MCF 10A (cell line): Measurements from ENCODE around the gene FGB. TPM values are rescaled to one million over a fixed set of nuclear protein-coding genes. Genes with fewer than 3 reads are reported as not detected.
A peak's percentile ranks its signal among the peaks of the same experiment; 100 is the strongest.

Source experiments
- BruUV-seq: library from RNA; stranded (reverse); fragments of 400-500 nt; replicated peaks from 2 replicates; lab custom pipeline; 2021; lab: Mats Ljungman, UMichigan
- CTCF ChIA-PET: fragments of 300-600 bp; sonication (Branson Sonifier 250); formaldehyde crosslinking; extraction: SDS; loops from one replicate; lab custom pipeline; 2021; ENCODE audit warnings: antibody characterized with exemption, inconsistent platforms; lab: Yijun Ruan, JAX
- POLR2A ChIA-PET: fragments of 300-600, 350-650 bp; sonication (Branson Sonifier 250); formaldehyde crosslinking; extraction: SDS; loops from one replicate; lab custom pipeline; 2020; ENCODE audit warnings: antibody characterized with exemption, inconsistent platforms; lab: Yijun Ruan, JAX
- DNase-seq: peaks from one replicate; pipeline ENCODE4 v3.0.0-alpha.2; 2018; ENCODE audit not compliant: unreplicated experiment
- H3K27ac Mint-ChIP-seq: one replicate; pipeline ENCODE4 v1.8.0; 2022; ENCODE audit warnings: mild to moderate bottlenecking, low read depth, mixed read lengths; ENCODE audit not compliant: unreplicated experiment
- H3K27me3 Mint-ChIP-seq: one replicate; pipeline ENCODE4 v1.8.0; 2022; ENCODE audit warnings: mixed read lengths; ENCODE audit not compliant: insufficient read depth, unreplicated experiment
- H3K36me3 Mint-ChIP-seq: one replicate; pipeline ENCODE4 v1.8.0; 2022; ENCODE audit warnings: mild to moderate bottlenecking, moderate library complexity, mixed read lengths; ENCODE audit not compliant: insufficient read depth, unreplicated experiment
- H3K4me1 Mint-ChIP-seq: one replicate; pipeline ENCODE4 v1.8.0; 2022; ENCODE audit warnings: mixed read lengths; ENCODE audit not compliant: insufficient read depth, unreplicated experiment
- H3K4me3 Mint-ChIP-seq: one replicate; pipeline ENCODE4 v1.8.0; 2022; ENCODE audit warnings: mild to moderate bottlenecking, moderate library complexity, mixed read lengths; ENCODE audit not compliant: unreplicated experiment
- H3K9me3 Mint-ChIP-seq: one replicate; pipeline ENCODE4 v1.8.0; 2022; ENCODE audit warnings: mixed read lengths; ENCODE audit not compliant: unreplicated experiment
- intact Hi-C: fragments of 100-400 bp; cut with micrococcal nuclease; formaldehyde crosslinking; loops from 2 replicates; pipeline ENCODE4 v1.14.1; 2022
- total RNA-seq: library from RNA; stranded (reverse); gene quantifications from 2 replicates; pipeline ENCODE4 v1.2.3, GENCODE V29; 2022
- TF ChIP-seq, protein P1 (sequence below): fragments of 200-600 bp; IDR thresholded peaks from one replicate; pipeline ENCODE4 v1.8.0; 2022; ENCODE audit warnings: antibody characterized with exemption, mild to moderate bottlenecking; ENCODE audit not compliant: unreplicated experiment

FGB gene
- total RNA-seq, 1 experiment from 2014 or later: not detected

DNA sequence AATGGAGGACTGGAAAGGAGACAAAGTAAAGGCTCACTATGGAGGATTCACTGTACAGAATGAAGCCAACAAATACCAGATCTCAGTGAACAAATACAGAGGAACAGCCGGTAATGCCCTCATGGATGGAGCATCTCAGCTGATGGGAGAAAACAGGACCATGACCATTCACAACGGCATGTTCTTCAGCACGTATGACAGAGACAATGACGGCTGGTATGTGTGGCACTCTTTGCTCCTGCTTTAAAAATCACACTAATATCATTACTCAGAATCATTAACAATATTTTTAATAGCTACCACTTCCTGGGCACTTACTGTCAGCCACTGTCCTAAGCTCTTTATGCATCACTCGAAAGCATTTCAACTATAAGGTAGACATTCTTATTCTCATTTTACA lies 6.8 kb downstream of the FGB start:
- Mint-ChIP-seq H3K27ac (peak overlapping the region; percentile 39), H3K4me3 (no peak overlapping the region), H3K9me3 (no peaks in the 10 kb centered on the region), H3K36me3 (no peaks in the 10 kb centered on the region), H3K27me3 (no peaks in the 10 kb centered on the region), H3K4me1 (peaks cover 6% of the 10 kb centered on the region)
- TF ChIP-seq, protein P1, sequence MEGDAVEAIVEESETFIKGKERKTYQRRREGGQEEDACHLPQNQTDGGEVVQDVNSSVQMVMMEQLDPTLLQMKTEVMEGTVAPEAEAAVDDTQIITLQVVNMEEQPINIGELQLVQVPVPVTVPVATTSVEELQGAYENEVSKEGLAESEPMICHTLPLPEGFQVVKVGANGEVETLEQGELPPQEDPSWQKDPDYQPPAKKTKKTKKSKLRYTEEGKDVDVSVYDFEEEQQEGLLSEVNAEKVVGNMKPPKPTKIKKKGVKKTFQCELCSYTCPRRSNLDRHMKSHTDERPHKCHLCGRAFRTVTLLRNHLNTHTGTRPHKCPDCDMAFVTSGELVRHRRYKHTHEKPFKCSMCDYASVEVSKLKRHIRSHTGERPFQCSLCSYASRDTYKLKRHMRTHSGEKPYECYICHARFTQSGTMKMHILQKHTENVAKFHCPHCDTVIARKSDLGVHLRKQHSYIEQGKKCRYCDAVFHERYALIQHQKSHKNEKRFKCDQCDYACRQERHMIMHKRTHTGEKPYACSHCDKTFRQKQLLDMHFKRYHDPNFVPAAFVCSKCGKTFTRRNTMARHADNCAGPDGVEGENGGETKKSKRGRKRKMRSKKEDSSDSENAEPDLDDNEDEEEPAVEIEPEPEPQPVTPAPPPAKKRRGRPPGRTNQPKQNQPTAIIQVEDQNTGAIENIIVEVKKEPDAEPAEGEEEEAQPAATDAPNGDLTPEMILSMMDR: no peak
- DNase-seq: no peak
- POLR2A ChIA-PET: interaction anchor here (0.8 to 2.2 kb wide), 3 partner anchors 9 to 40 kb away, joined by 3 to 8 read pairs (median 4); partner anchors contain the start of gene PLRG1
- intact Hi-C loops: loop anchor here (5.0 kb wide), 1 partner anchor 33 kb away; no protein-coding TSS in a partner anchor
- BruUV-seq: no TSS peak
- CTCF ChIA-PET: interaction anchor here (0.6 to 6.7 kb wide), 5 partner anchors 10 to 79 kb away, joined by 3 to 59 read pairs (median 26); no protein-coding TSS in a partner anchor

DNA sequence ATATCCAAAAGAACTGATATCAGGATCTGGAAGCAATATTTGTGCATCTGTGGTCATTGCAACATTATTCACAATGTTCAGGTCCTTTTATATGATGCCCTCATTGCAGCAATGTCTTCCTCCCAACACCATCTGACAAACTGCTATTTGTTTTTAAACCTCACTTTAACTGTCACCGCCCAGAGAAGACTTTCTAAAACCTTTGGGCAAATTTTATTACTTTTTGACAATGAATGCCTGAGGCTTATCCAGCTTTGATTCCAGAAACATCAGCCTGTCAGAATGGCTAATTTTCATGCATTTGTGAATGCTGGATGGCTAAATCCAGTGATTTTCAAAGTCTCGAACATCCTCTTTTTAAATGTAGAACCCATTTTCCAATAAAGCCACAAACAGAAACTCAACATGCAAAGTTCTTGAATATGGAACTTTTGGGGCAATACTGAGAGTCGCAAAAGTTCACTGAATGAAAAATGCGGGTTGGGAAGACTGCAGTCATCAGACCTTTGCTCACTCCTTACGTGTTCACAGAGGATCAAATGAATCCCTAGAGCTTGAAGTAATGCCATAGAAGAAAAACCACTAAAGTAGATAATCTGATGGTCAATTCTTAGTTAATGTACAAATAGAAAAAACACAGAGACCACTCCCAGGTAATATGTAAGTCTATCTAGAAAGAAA lies 10.5 kb downstream of the FGB start:
- intact Hi-C loops: no loop called here
- Mint-ChIP-seq H3K9me3 (no peaks in the 10 kb centered on the region), H3K4me3 (no peak overlapping the region), H3K27ac (no peak overlapping the region), H3K27me3 (no peaks in the 10 kb centered on the region), H3K4me1 (peaks cover 6% of the 10 kb centered on the region), H3K36me3 (no peaks in the 10 kb centered on the region)
- ChIA-PET CTCF (interaction anchor here (1.0 to 4.3 kb wide), 4 partner anchors 14 to 50 kb away, joined by 3 to 26 read pairs (median 12); no protein-coding TSS in a partner anchor), POLR2A (interaction anchor here (0.8 kb wide), 1 partner anchor 24 kb away, joined by 3 read pairs; no protein-coding TSS in a partner anchor)
- no peak for DNase-seq
- TF ChIP-seq, protein P1: no peak
- BruUV-seq: no TSS peak

DNA sequence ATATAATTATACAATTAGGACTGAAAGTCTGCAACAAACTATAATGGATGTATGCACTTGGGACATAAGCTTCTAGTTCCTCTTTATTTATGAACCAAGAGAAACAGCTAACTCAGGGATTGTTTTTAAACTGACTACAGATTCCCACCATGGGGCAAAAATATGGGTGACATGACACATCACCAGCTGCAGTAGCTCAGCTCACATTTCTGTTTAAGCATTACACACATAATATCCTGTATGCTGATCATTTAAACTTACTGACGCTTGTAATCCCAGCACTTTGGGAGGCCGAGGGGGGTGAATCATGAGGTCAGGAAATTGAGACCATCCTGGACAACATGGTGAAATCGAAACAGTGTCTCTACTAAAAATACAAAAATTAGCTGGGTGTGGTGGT lies 11.5 kb downstream of the FGB start:
- ChIA-PET POLR2A (no interaction called here), CTCF (interaction anchor here (0.6 to 4.3 kb wide), 7 partner anchors 9 to 502 kb away, joined by 3 to 26 read pairs (median 3); no protein-coding TSS in a partner anchor)
- Mint-ChIP-seq H3K27ac (no peak overlapping the region), H3K36me3 (no peaks in the 10 kb centered on the region), H3K4me3 (no peak overlapping the region), H3K27me3 (no peaks in the 10 kb centered on the region), H3K9me3 (no peaks in the 10 kb centered on the region), H3K4me1 (peaks cover under 1% of the 10 kb centered on the region)
- TF ChIP-seq, protein P1: no peak
- intact Hi-C loops: no loop called here
- no TSS peak for BruUV-seq
- no peak for DNase-seq

DNA sequence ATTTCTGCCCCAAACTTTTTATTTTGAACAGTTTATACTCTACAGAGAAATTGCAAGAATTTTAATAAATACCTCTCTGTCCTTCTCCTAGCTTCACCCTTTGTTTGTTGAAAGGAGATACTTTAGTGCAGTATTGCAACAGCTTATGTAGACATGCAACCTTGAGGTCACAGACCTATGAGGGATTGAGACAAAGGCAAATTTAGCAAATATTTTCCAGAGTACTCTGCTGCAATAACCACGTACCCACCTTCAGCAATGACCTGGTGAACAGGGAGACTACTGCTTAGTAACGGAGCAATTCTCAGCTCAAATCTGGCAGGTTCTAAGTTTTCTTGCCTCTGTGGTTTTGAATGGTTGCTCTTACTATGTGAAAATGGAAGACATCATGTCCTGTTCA lies 14.5 kb downstream of the FGB start:
- no peaks in the 10 kb centered on the region for H3K36me3 Mint-ChIP-seq
- H3K4me1 Mint-ChIP-seq: no peaks in the 10 kb centered on the region
- no TSS peak for BruUV-seq
- H3K9me3 Mint-ChIP-seq: no peaks in the 10 kb centered on the region
- ChIA-PET POLR2A (interaction anchor here (2.1 kb wide), 1 partner anchor 8 kb away, joined by 8 read pairs; no protein-coding TSS in a partner anchor), CTCF (interaction anchor here (0.8 to 1.0 kb wide), 3 partner anchors 18 to 49 kb away, joined by 3 to 4 read pairs (median 4); no protein-coding TSS in a partner anchor)
- intact Hi-C loops: no loop called here
- peak; percentile 35 for DNase-seq
- no peaks in the 10 kb centered on the region for H3K27me3 Mint-ChIP-seq
- TF ChIP-seq, protein P1: no peak
- H3K27ac Mint-ChIP-seq: no peak overlapping the region
- no peak overlapping the region for H3K4me3 Mint-ChIP-seq
